Natural killer cell (primary cell): Measurements from ENCODE around the gene ZBTB7A. TPM values are rescaled to one million over a fixed set of nuclear protein-coding genes. Genes with fewer than 3 reads are reported as not detected.
A peak's percentile ranks its signal among the peaks of the same experiment; 100 is the strongest.

Experiments
- ATAC-seq, 3 donors: fragments of 150-1000 bp in 2 of 3; fragments of 200-7000 bp in 1 of 3; cut with Tn5 transposase; 1 replicate in 1 of 3; 2 replicates in 2 of 3; pipeline ENCODE4 v1.10.0; 2021; ENCODE audit warnings: mild to moderate bottlenecking in 2 of 3, moderate library complexity in 2 of 3
- DNase-seq, 2 donors: peaks; one replicate each; pipeline versions ENCODE4 v3.0.0 to v3.0.0-alpha.2; 2013 to 2021; ENCODE audit warnings: mixed read lengths in 1 of 2
- H3K27ac ChIP-seq: one replicate; pipeline ENCODE4 v1.5.1; 2013; ENCODE audit warnings: mild to moderate bottlenecking, low read length
- H3K27me3 ChIP-seq: one replicate; pipeline ENCODE4 v1.6.1; 2013; ENCODE audit warnings: low read length; ENCODE audit not compliant: control insufficient read depth, insufficient read depth
- H3K36me3 ChIP-seq: one replicate; pipeline ENCODE4 v1.6.1; 2013; ENCODE audit warnings: low read length; ENCODE audit not compliant: control insufficient read depth, insufficient read depth
- H3K4me1 ChIP-seq: one replicate; pipeline ENCODE4 v1.6.1; 2013; ENCODE audit warnings: low read length; ENCODE audit not compliant: control insufficient read depth, insufficient read depth
- H3K4me3 ChIP-seq: one replicate; pipeline ENCODE4 v1.5.1; 2013; ENCODE audit warnings: low read length
- H3K9me3 ChIP-seq: one replicate; pipeline ENCODE4 v1.6.1; 2013; ENCODE audit warnings: low read length; ENCODE audit not compliant: control insufficient read depth, insufficient read depth
- H3K27ac Mint-ChIP-seq, 2 donors: one replicate each; pipeline ENCODE4 v1.8.0; 2022; ENCODE audit warnings: mild to moderate bottlenecking in 2 of 2, mixed read lengths in 2 of 2, moderate library complexity in 1 of 2
- H3K27me3 Mint-ChIP-seq, 2 donors: one replicate each; pipeline ENCODE4 v1.8.0; 2022; ENCODE audit warnings: low read depth in 2 of 2, mixed read lengths in 2 of 2
- H3K36me3 Mint-ChIP-seq: one replicate; pipeline ENCODE4 v1.8.0; 2022; ENCODE audit warnings: mixed read lengths
- H3K4me1 Mint-ChIP-seq, 2 donors: one replicate each; pipeline ENCODE4 v1.8.0; 2022; ENCODE audit warnings: mixed read lengths in 2 of 2
- H3K4me3 Mint-ChIP-seq: one replicate; pipeline ENCODE4 v1.8.0; 2022; ENCODE audit warnings: mild to moderate bottlenecking, moderate library complexity, mixed read lengths
- H3K9me3 Mint-ChIP-seq, 2 donors: one replicate each; pipeline ENCODE4 v1.8.0; 2022; ENCODE audit warnings: mixed read lengths in 2 of 2
- CTCF ChIP-seq: fragments of 200-600 bp; IDR thresholded peaks from one replicate; pipeline ENCODE4 v1.8.0; 2022; ENCODE audit warnings: antibody characterized with exemption
- WGBS: methylation state at CpG from one replicate; pipeline ENCODE4 v1.1.7; 2013; ENCODE audit warnings: missing lambda C conversion rate; ENCODE audit not compliant: insufficient coverage; 5-methylcytosine and 5-hydroxymethylcytosine counted together
- intact Hi-C: fragments of 100-400 bp; cut with micrococcal nuclease; formaldehyde crosslinking; loops from one replicate; pipeline ENCODE4 v1.14.2; 2022
- total RNA-seq, 4 donors: library from RNA; stranded (reverse); fragments of 120-200 nt in 1 of 4; gene quantifications; one replicate each; pipeline versions ENCODE4 v1.2.3 to v1.2.4, GENCODE V29; 2013 to 2022

Gene ZBTB7A
- total RNA-seq, 3 donors from 2014 or later (not counting 1 experiment from before 2014, with no cell fraction given), result 81.6 to 97.7 (median 82.9) TPM

DNA sequence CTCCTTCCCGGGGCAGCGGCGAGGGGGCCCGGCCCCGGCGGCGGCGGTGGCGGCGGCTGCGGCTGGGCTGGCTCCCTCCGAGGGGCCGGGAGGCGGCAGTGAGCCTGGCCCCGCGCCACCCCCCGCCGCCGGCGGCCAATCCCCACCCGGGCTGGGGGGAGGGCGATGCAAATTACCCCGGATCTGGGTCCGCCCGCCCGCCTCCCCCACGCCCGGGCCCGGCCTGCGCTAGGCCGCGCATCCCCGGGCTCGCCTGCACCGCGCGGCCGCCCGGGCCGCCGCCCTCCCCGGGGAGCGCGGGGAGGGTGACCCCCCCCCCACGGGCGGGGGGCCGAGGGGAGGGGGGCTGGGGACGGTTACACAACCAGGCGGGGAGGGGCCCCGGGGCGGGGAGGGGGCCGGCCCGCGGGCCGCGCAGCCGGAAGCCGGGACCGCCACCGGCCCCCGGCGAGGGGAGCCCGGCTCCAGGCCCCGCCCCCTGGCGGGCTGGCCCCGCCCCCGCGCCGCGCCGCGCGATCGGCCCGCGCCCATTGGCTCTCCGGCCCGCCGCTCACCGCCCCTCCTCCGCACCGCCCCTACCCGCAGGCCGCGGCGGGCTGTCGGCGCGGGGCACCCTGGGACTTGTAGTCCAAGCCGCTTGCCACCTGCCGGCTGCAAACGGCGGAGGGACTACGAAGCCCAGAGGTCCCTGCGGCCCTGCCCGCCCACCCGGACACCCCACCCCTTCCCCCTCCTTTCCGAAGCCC, 1.1 kb downstream of the ZBTB7A start:
- Mint-ChIP-seq H3K9me3 (no peaks in the 10 kb centered on the region), H3K4me3 (peak overlapping the region; percentile 74), H3K4me1 (peaks cover 24 to 35% of the 10 kb centered on the region in 2 donors), H3K27me3 (no peaks in the 10 kb centered on the region), H3K36me3 (no peaks in the 10 kb centered on the region), H3K27ac (peak overlapping the region in 1 of 2 donors; percentile 86)
- peaks cover 15% of the 10 kb centered on the region for H3K36me3 ChIP-seq
- peak overlapping the region; percentile 99 for H3K4me3 ChIP-seq
- intact Hi-C loops, result loop anchor here (2.0 to 5.0 kb wide), 2 partner anchors 39 to 78 kb away; partner anchors contain the start of gene EEF2
- peaks cover 67% of the 10 kb centered on the region for H3K4me1 ChIP-seq
- no peaks in the 10 kb centered on the region for H3K27me3 ChIP-seq
- WGBS, result under 1% methylated on average over 84 of the region's 98 CpGs
- ATAC-seq, result peak; percentile 76 to 92 (median 79)
- DNase-seq, result peak; percentile 98
- no peak overlapping the region for H3K27ac ChIP-seq
- TF ChIP-seq CTCF, result no peak
- no peaks in the 10 kb centered on the region for H3K9me3 ChIP-seq

- peaks cover 15% of the 10 kb centered on the region for H3K36me3 ChIP-seq
- peak overlapping the region; percentile 65 for H3K4me3 ChIP-seq
- Mint-ChIP-seq H3K27me3 (no peaks in the 10 kb centered on the region), H3K27ac (peak overlapping the region; percentile 85), H3K4me1 (peaks cover 27 to 41% of the 10 kb centered on the region in 2 donors), H3K36me3 (no peaks in the 10 kb centered on the region), H3K4me3 (peak overlapping the region; percentile 88), H3K9me3 (no peaks in the 10 kb centered on the region)
- peak overlapping the region; percentile 85 for H3K27ac ChIP-seq
- DNase-seq, result peak; percentile 63 to 71
- no peaks in the 10 kb centered on the region for H3K9me3 ChIP-seq
- H3K4me1 ChIP-seq, result peaks cover 70% of the 10 kb centered on the region
- WGBS, result under 1% methylated on average over 55 of the region's 57 CpGs
- ATAC-seq, result peak in 2 of 3 donors; percentile 5 to 6
- intact Hi-C loops, result loop anchor here (5.0 kb wide), 1 partner anchor 77 kb away; the partner anchor contains the start of gene EEF2
- TF ChIP-seq CTCF, result no peak
- no peaks in the 10 kb centered on the region for H3K27me3 ChIP-seq
Measured at GRCh38 chr19:4064496-4065260, 2.0 kb downstream of the ZBTB7A start.

- no peaks in the 10 kb centered on the region for H3K9me3 ChIP-seq
- Mint-ChIP-seq H3K27me3 (no peaks in the 10 kb centered on the region), H3K27ac (peak overlapping the region; percentile 85), H3K4me3 (peak overlapping the region; percentile 88), H3K4me1 (peaks cover 22 to 41% of the 10 kb centered on the region in 2 donors), H3K9me3 (no peaks in the 10 kb centered on the region), H3K36me3 (no peaks in the 10 kb centered on the region)
- DNase-seq (no peak), ATAC-seq (no peak)
- H3K27me3 ChIP-seq, result no peaks in the 10 kb centered on the region
- H3K4me1 ChIP-seq, result peaks cover 70% of the 10 kb centered on the region
- H3K27ac ChIP-seq, result peak overlapping the region; percentile 85
- 19% methylated on average over 24 of the region's 24 CpGs for WGBS
- peaks cover 15% of the 10 kb centered on the region for H3K36me3 ChIP-seq
- TF ChIP-seq CTCF, result no peak
- intact Hi-C loops, result no loop called here
- H3K4me3 ChIP-seq, result peak overlapping the region; percentile 65
Measured at GRCh38 chr19:4064149-4064495, 2.6 kb downstream of the ZBTB7A start.
